VCaP (cell line): ENCODE results near the gene FRS2.

ENCODE experiments used
- H3K27ac ChIP-seq: fragments of 450-650 bp; 2 replicates; pipeline ENCODE4 v1.5.1; 2017
- TF ChIP-seq, protein P1 (sequence below): fragments of 450-650 bp; conservative IDR thresholded peaks from 2 replicates; pipeline ENCODE4 v1.5.1; 2017; ENCODE audit warnings: mild to moderate bottlenecking, moderate library complexity

The FRS2 gene

DNA sequence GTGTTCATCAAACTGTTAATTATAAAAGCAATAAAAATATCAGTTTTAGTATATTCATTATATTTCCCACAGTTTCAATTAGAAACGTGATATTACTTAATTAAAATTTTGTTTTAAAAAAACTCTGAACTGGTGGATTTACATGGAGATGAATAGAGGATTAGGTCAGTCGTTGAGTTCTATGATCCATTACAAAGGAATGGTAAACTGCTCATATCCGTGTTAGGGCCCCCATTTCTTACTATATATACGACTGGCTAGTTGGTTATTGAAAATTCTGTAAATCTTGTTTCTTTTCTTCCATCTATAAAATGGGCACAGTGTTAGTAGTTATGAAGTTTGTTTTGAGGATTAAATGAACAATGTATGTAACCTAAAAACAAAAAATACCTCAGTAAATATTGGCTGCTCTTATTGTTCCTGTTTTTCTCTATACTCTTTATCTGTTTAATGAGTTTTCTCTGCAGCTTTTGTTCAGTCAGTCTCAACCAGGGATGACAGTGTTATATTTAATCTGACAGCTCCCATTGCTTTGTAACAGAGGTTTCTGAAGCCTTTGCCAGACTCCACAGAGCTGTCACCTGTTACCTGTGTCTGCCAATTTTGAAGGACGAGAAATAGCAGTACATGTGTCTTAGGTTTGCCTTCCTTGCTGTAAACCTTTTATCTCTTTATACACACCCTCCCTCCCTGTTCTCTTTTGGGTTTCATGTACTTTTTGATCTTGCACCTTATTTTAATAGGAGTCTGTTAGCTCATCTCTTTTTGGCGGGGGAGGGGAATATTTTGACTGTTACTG is 41.5 kb downstream of the FRS2 start:
- TF ChIP-seq, protein P1, sequence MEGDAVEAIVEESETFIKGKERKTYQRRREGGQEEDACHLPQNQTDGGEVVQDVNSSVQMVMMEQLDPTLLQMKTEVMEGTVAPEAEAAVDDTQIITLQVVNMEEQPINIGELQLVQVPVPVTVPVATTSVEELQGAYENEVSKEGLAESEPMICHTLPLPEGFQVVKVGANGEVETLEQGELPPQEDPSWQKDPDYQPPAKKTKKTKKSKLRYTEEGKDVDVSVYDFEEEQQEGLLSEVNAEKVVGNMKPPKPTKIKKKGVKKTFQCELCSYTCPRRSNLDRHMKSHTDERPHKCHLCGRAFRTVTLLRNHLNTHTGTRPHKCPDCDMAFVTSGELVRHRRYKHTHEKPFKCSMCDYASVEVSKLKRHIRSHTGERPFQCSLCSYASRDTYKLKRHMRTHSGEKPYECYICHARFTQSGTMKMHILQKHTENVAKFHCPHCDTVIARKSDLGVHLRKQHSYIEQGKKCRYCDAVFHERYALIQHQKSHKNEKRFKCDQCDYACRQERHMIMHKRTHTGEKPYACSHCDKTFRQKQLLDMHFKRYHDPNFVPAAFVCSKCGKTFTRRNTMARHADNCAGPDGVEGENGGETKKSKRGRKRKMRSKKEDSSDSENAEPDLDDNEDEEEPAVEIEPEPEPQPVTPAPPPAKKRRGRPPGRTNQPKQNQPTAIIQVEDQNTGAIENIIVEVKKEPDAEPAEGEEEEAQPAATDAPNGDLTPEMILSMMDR = no peak
- peak overlapping the region; percentile 15 for H3K27ac ChIP-seq

DNA sequence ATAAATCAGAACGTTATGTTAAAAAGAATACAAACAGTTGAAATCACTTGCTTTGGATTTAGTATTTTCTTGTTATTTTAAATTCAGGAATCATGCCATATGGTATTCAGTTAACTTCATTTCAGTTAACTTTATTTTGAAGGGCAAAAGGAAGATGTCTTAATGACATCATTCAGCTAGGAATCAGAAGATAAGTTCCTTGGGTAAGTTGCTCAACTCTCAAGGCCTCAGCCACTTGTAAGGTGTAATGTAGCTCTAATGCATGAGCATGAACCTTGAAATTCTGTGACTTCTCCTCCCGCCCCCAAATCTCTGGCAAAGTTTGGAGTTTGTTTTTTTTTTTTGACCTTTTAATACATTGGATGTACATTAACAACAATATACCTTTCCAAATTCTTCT is 42.6 kb downstream of the FRS2 start:
- H3K27ac ChIP-seq = peak overlapping the region; percentile 15; the same call in 1 of the 2 replicates
- TF ChIP-seq, protein P1 = no peak

DNA sequence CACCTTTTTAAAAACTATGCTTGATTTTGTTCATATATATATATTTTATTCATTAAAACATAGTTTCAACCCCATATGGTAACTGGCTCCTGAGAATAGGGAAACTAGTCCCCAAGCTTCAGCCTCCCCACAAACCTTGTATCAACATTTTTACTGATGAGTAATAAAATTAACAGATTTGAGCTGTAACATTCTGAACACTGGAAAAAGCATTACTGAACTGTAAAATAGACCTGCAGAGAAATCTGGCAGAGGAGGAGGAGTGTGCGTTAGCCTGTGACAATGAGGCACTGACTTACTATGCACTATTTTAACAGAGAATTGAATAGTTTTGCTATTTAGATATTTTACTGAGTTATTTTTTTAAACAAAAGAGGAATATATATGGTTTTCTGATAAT is 43.1 kb downstream of the FRS2 start:
- TF ChIP-seq, protein P1 = no peak
- no peak overlapping the region for H3K27ac ChIP-seq

DNA sequence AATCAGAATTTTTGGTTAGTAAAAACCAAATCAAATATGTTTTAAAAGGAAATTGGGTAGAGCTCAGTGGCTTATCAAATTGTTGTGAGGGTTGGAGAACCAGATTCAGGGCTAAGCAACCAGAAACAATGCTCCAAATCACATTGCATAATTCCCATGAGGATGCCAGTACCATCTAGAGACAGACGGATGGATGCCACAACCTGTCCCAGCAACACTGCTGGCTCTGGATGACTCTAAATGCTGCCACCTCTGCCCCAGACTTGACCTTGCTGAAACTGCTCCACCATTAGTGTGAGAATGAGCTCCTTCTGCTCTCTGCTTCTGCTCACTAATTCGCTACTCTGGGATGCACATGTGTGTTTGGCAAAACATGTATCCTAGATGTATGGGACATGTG is 43.9 kb downstream of the FRS2 start:
- TF ChIP-seq, protein P1 = no peak
- H3K27ac ChIP-seq = no peak overlapping the region

- H3K27ac ChIP-seq = no peak overlapping the region
- TF ChIP-seq, protein P1 = no peak
Measured at GRCh38 chr12:69514845-69515244, 44.7 kb downstream of the FRS2 start.

GRCh38 chr12:69515394-69515930 is 45.3 kb downstream of the FRS2 start:
- H3K27ac ChIP-seq = no peak overlapping the region
- TF ChIP-seq, protein P1 = no peak

- H3K27ac ChIP-seq = no peak overlapping the region
- TF ChIP-seq, protein P1 = no peak
Measured at GRCh38 chr12:69516950-69517349, 46.8 kb downstream of the FRS2 start.
